Stimulated activated CD8-positive, alpha-beta memory T cell treated with anti-CD3 and anti-CD28 coated beads, Interleukin-12 subunit alpha, Interleukin-12 subunit beta, amount 100 ng/mL, for 1 hour (primary cell): ENCODE data around the gene NT5C1B.

ENCODE experiments used
- DNase-seq: peaks from one replicate; pipeline ENCODE4 v3.0.0-alpha.2; 2020; ENCODE audit warnings: low read depth

NT5C1B gene

GRCh38 chr2:18514526-18515461, 74.6 kb downstream of the NT5C1B start:
- no peak for DNase-seq
